Kidney (tissue), 14 donors: ENCODE data around the gene LACTBL1. TPM values are rescaled to one million over a fixed set of nuclear protein-coding genes. Genes with fewer than 3 reads are reported as not detected.

Experiments used
- DNase-seq, 5 donors: peaks; one replicate each; pipeline ENCODE4 v3.0.0-alpha.2; 2013 to 2020
- FAIRE-seq: peaks from 2 replicates; lab custom pipeline; 2012; peaks lifted over from hg19 to GRCh38; lab: Jason Lieb, UNC
- H3K27ac ChIP-seq, 2 donors: one replicate each; pipeline ENCODE4 v1.7.0; 2013; ENCODE audit warnings: low read depth in 2 of 2, low read length in 2 of 2, inconsistent platforms in 1 of 2
- H3K27me3 ChIP-seq: one replicate; pipeline ENCODE4 v1.7.1; 2013; ENCODE audit warnings: low read length, inconsistent platforms; ENCODE audit not compliant: control insufficient read depth, insufficient read depth
- H3K36me3 ChIP-seq, 3 donors: one replicate each; pipeline versions ENCODE4 v1.7.0 to v1.7.1; 2013; ENCODE audit warnings: low read length in 3 of 3, control low read depth in 1 of 3, inconsistent platforms in 1 of 3; ENCODE audit not compliant: insufficient read depth in 3 of 3, control insufficient read depth in 2 of 3
- H3K4me1 ChIP-seq, 3 donors: one replicate each; pipeline versions ENCODE4 v1.7.0 to v1.7.1; 2013; ENCODE audit warnings: low read length in 3 of 3, inconsistent platforms in 1 of 3, low read depth in 1 of 3; ENCODE audit not compliant: control insufficient read depth in 2 of 3, insufficient read depth in 2 of 3
- H3K4me3 ChIP-seq, 3 donors: one replicate each; pipeline versions ENCODE4 v1.7.0 to v1.8.1; 2013; ENCODE audit warnings: low read length in 3 of 3, control low read depth in 1 of 3, inconsistent platforms in 1 of 3
- H3K9ac ChIP-seq, 3 donors: one replicate each; pipeline versions ENCODE4 v1.7.0 to v1.7.1; 2013; ENCODE audit warnings: low read length in 3 of 3, control low read depth in 1 of 3, inconsistent platforms in 1 of 3
- H3K9me3 ChIP-seq, 3 donors: one replicate each; pipeline versions ENCODE4 v1.7.0 to v1.7.1; 2013; ENCODE audit warnings: low read length in 3 of 3, control low read depth in 1 of 3, inconsistent platforms in 1 of 3; ENCODE audit not compliant: control insufficient read depth in 2 of 3, insufficient read depth in 1 of 3
- CTCF ChIP-seq: IDR thresholded peaks from 3 replicates; pipeline ENCODE4 v1.5.1; 2012; ENCODE audit warnings: mild to moderate bottlenecking, moderate library complexity, borderline replicate concordance; ENCODE audit not compliant: insufficient read depth; ENCODE audit errors: extremely low read depth
- intact Hi-C: fragments of 100-400 bp; cut with DNase I; formaldehyde crosslinking; loops from one replicate; pipeline ENCODE4 v1.11.1; 2022
- polyA plus RNA-seq: library from polyadenylated mRNA; stranded (reverse); fragments of 350-450 nt; fragmentation: Illumina TruSeq; extraction: RNeasy Lipid Tissue Mini Kit (QIAGEN cat#74804); gene quantifications from one replicate; pipeline ENCODE4 v1.2.3, GENCODE V29; 2014; ENCODE audit warnings: low read depth, low replicate concordance; ENCODE audit not compliant: insufficient read depth
- total RNA-seq: library from RNA; stranded (reverse); fragmentation: NEBNext Ultra II Directional; extraction: Animal tissue kit (Norgen Biotek cat#: 25700); gene quantifications from one replicate; pipeline ENCODE4 v1.2.1, GENCODE V29; 2021
- donor health status: control.
- donor health status: control.
- donor health status: control.
- donor health status: control.
- donor health status: control.
- donor health status: DM: yes; HTN: yes; CAD: no.
- donor health status: Normal renal cell carcinoma (clear cell type).

Gene LACTBL1
- total and polyA plus RNA-seq, 2 donors from 2014 or later: not detected

GRCh38 chr1:22953740-22954141 lies 18.9 kb downstream of the LACTBL1 start:
- peaks cover 5% of the 10 kb centered on the region for H3K27me3 ChIP-seq
- no peaks in the 10 kb centered on the region for H3K9me3 ChIP-seq
- FAIRE-seq (no peak), DNase-seq (peak in 1 of 5 donors; percentile 29)
- no peak overlapping the region for H3K27ac ChIP-seq
- H3K4me3 ChIP-seq: no peak overlapping the region
- H3K36me3 ChIP-seq: no peaks in the 10 kb centered on the region
- no peaks in the 10 kb centered on the region for H3K4me1 ChIP-seq
- H3K9ac ChIP-seq: no peak overlapping the region
- TF ChIP-seq CTCF: no peak
- intact Hi-C loops: no loop called here

GRCh38 chr1:22953057-22953739 lies 19.5 kb downstream of the LACTBL1 start:
- intact Hi-C loops: no loop called here
- FAIRE-seq: no peak
- no peak overlapping the region for H3K4me3 ChIP-seq
- H3K4me1 ChIP-seq: no peaks in the 10 kb centered on the region
- H3K27me3 ChIP-seq: peaks cover 5% of the 10 kb centered on the region
- no peak overlapping the region for H3K27ac ChIP-seq
- no peaks in the 10 kb centered on the region for H3K36me3 ChIP-seq
- TF ChIP-seq CTCF: no peak
- H3K9ac ChIP-seq: no peak overlapping the region
- no peaks in the 10 kb centered on the region for H3K9me3 ChIP-seq
- peak in 3 of 5 donors; percentile 31 to 54 (median 48) for DNase-seq

- no peak overlapping the region for H3K27ac ChIP-seq
- TF ChIP-seq CTCF: no peak
- intact Hi-C loops: no loop called here
- no peak overlapping the region for H3K4me3 ChIP-seq
- H3K27me3 ChIP-seq: peaks cover 5% of the 10 kb centered on the region
- FAIRE-seq: no peak
- H3K4me1 ChIP-seq: no peaks in the 10 kb centered on the region
- H3K9me3 ChIP-seq: no peaks in the 10 kb centered on the region
- no peak overlapping the region for H3K9ac ChIP-seq
- no peak for DNase-seq
- no peaks in the 10 kb centered on the region for H3K36me3 ChIP-seq
Observed at GRCh38 chr1:22952694-22953056, 20.0 kb downstream of the LACTBL1 start.
